SK-N-SH (cell line): ENCODE data around the gene SIDT2. TPM values are rescaled to one million over a fixed set of nuclear protein-coding genes. Genes with fewer than 3 reads are reported as not detected.

Experiments used
- CTCF ChIA-PET: fragments of 300-600, 350-600 bp; formaldehyde crosslinking; extraction: SDS; loops from one replicate; lab custom pipeline; 2021; lab: Yijun Ruan, JAX
- POLR2A ChIA-PET: fragments of 350-600 bp; sonication (Branson Sonifier 250); formaldehyde crosslinking; extraction: SDS; loops from one replicate; lab custom pipeline; 2020; ENCODE audit warnings: antibody characterized with exemption, inconsistent platforms; lab: Yijun Ruan, JAX
- DNase-seq: peaks from one replicate; pipeline ENCODE4 v3.0.0; 2012
- H2AFZ ChIP-seq: fragments of 200-600 bp; sonication (generic); 2 replicates; pipeline ENCODE4 v1.8.1; 2016; ENCODE audit warnings: antibody characterized with exemption, mild to moderate bottlenecking, low read depth
- H3F3A ChIP-seq: fragments of 200-600 bp; sonication (generic); replicated peaks from 2 replicates; pipeline ENCODE3; 2016; ENCODE audit warnings: antibody characterized with exemption, mild to moderate bottlenecking; ENCODE audit not compliant: insufficient read depth
- H3K27ac ChIP-seq, 2 experiments: fragments of 200-500 bp in 1 of 2; fragments of 200-600 bp in 1 of 2; sonication (Bioruptor generic) in 1 of 2; sonication (generic), shearing (Covaris generic) in 1 of 2; 2 replicates each; pipeline versions ENCODE4 v1.5.1 to v1.6.1; 2014 to 2016; ENCODE audit warnings: low read depth in 2 of 2, inconsistent platforms in 1 of 2, low read length in 1 of 2, mild to moderate bottlenecking in 1 of 2, mixed read lengths in 1 of 2
- H3K27me3 ChIP-seq: fragments of 200-600 bp; sonication (generic), shearing (Covaris generic); 2 replicates; pipeline ENCODE4 v1.6.1; 2016; ENCODE audit warnings: mixed run types; ENCODE audit not compliant: insufficient read depth
- H3K36me3 ChIP-seq, 2 experiments: fragments of 200-500 bp in 1 of 2; fragments of 200-600 bp in 1 of 2; sonication (Bioruptor generic) in 1 of 2; sonication (generic) in 1 of 2; replicated peaks in 1 of 2; 2 replicates each; pipeline versions ENCODE3 to v1.5.1; 2014 to 2016; ENCODE audit warnings: low read length in 1 of 2, mild to moderate bottlenecking in 1 of 2; ENCODE audit not compliant: insufficient read depth in 2 of 2, control insufficient read depth in 1 of 2
- H3K4me1 ChIP-seq, 2 experiments: fragments of 200-500 bp in 1 of 2; fragments of 200-600 bp in 1 of 2; sonication (Bioruptor generic) in 1 of 2; sonication (generic), shearing (Covaris generic) in 1 of 2; 2 replicates each; pipeline versions ENCODE4 v1.5.1 to v1.6.1; 2014 to 2016; ENCODE audit warnings: low read depth in 1 of 2, low read length in 1 of 2, mixed run types in 1 of 2; ENCODE audit not compliant: insufficient read depth in 2 of 2, control insufficient read depth in 1 of 2
- H3K4me2 ChIP-seq: fragments of 200-600 bp; sonication (generic), shearing (Covaris generic); 2 replicates; pipeline ENCODE4 v1.6.1; 2017; ENCODE audit warnings: mixed run types
- H3K4me3 ChIP-seq, 2 experiments: fragments of 200-500 bp in 1 of 2; fragments of 200-600 bp in 1 of 2; sonication (Bioruptor generic) in 1 of 2; sonication (generic), shearing (Covaris generic) in 1 of 2; 2 replicates each; pipeline versions ENCODE4 v1.5.1 to v1.8.1; 2014 to 2016; ENCODE audit warnings: low read depth in 2 of 2, inconsistent platforms in 1 of 2, low read length in 1 of 2, mild to moderate bottlenecking in 1 of 2, mixed read lengths in 1 of 2, moderate library complexity in 1 of 2
- H3K79me2 ChIP-seq: fragments of 200-600 bp; sonication (generic); 2 replicates; pipeline ENCODE4 v1.8.1; 2017; ENCODE audit warnings: mild to moderate bottlenecking; ENCODE audit not compliant: insufficient read depth
- H3K9ac ChIP-seq: fragments of 200-600 bp; sonication (generic); 2 replicates; pipeline ENCODE4 v1.6.1; 2017; ENCODE audit warnings: mixed run types
- H3K9me2 ChIP-seq: fragments of 200-600 bp; sonication (generic); 2 replicates; pipeline ENCODE4 v1.6.1; 2017; ENCODE audit warnings: mixed run types
- H3K9me3 ChIP-seq: fragments of 200-600 bp; sonication (generic); 2 replicates; pipeline ENCODE4 v1.6.1; 2017; ENCODE audit warnings: mixed run types, mild to moderate bottlenecking, moderate library complexity
- H4K20me1 ChIP-seq: fragments of 200-600 bp; sonication (generic); 2 replicates; pipeline ENCODE4 v1.6.1; 2017; ENCODE audit warnings: mild to moderate bottlenecking, mixed run types; ENCODE audit not compliant: insufficient read depth
- CTCF ChIP-seq: fragments of 200-600 bp; sonication (generic); IDR thresholded peaks from 2 replicates; pipeline ENCODE4 v1.6.1; 2017; ENCODE audit warnings: antibody characterized with exemption, mild to moderate bottlenecking, moderate library complexity
- ELF1 ChIP-seq: IDR thresholded peaks from 2 replicates; pipeline ENCODE4 v1.4.0; 2012
- IRF3 ChIP-seq: fragments of 150-350 bp; IDR thresholded peaks from 2 replicates; pipeline ENCODE4 v1.6.1; 2016; ENCODE audit warnings: mild to moderate bottlenecking, low read depth, low read length
- JUND ChIP-seq: IDR thresholded peaks from 2 replicates; pipeline ENCODE4 v1.4.0; 2012
- MAX ChIP-seq: IDR thresholded peaks from 2 replicates; pipeline ENCODE4 v1.4.0; 2012; ENCODE audit warnings: low read depth
- NFIC ChIP-seq: IDR thresholded peaks from 2 replicates; pipeline ENCODE4 v1.4.0; 2012; ENCODE audit warnings: borderline replicate concordance
- RAD21 ChIP-seq: IDR thresholded peaks from 2 replicates; pipeline ENCODE4 v1.6.1; 2012; ENCODE audit warnings: mild to moderate bottlenecking, low read length
- RFX5 ChIP-seq: IDR thresholded peaks from 2 replicates; pipeline ENCODE4 v1.6.1; 2012; ENCODE audit warnings: mild to moderate bottlenecking, improper control_type of control experiment, low read length
- RXRA ChIP-seq: IDR thresholded peaks from 2 replicates; pipeline ENCODE4 v1.4.0; 2012; ENCODE audit warnings: low read depth, mild to moderate bottlenecking, borderline replicate concordance
- TAF1 ChIP-seq: IDR thresholded peaks from 2 replicates; pipeline ENCODE4 v1.6.1; 2012; ENCODE audit warnings: low read depth, mild to moderate bottlenecking, low read length, moderate library complexity, borderline replicate concordance
- TCF12 ChIP-seq: IDR thresholded peaks from 2 replicates; pipeline ENCODE4 v1.4.0; 2012
- TEAD4 ChIP-seq: IDR thresholded peaks from 2 replicates; pipeline ENCODE4 v1.4.0; 2012; ENCODE audit warnings: mild to moderate bottlenecking, borderline replicate concordance; ENCODE audit not compliant: insufficient read depth
- USF2 ChIP-seq: fragments of 150-350 bp; IDR thresholded peaks from 2 replicates; pipeline ENCODE4 v1.6.1; 2017; ENCODE audit warnings: antibody characterized with exemption, low read length, low read depth, borderline replicate concordance
- YY1 ChIP-seq: IDR thresholded peaks from 2 replicates; pipeline ENCODE4 v1.4.0; 2012; ENCODE audit warnings: low read depth, mild to moderate bottlenecking
- ZBTB33 ChIP-seq: IDR thresholded peaks from 2 replicates; pipeline ENCODE4 v1.4.0; 2012; ENCODE audit warnings: low read depth, borderline replicate concordance
- WGBS: methylation state at CpG from one replicate; pipeline ENCODE4 v1.1.6; 2017; ENCODE audit warnings: low lambda C conversion rate; 5-methylcytosine and 5-hydroxymethylcytosine counted together
- polyA plus RNA-seq, 3 experiments: library from polyadenylated mRNA; depleted of rRNA; stranded (reverse); fragments of >200 nt; gene quantifications; 2 replicates each; pipeline ENCODE4 v1.2.3, GENCODE V29; 2012

The SIDT2 gene
- polyA plus RNA-seq, 1 of the 3 experiments (the other 2 are of a cell fraction), result 17.5 TPM

GRCh38 chr11:117175781-117176180 lies 2.8 kb upstream of the SIDT2 start:
- WGBS, result 93% methylated on average over 5 of the region's 5 CpGs
- H3K9ac ChIP-seq, result no peak overlapping the region
- no peak overlapping the region for H3K4me2 ChIP-seq
- no peaks in the 10 kb centered on the region for H3K9me3 ChIP-seq
- ChIA-PET CTCF (interaction anchor here (0.9 to 1.0 kb wide), 2 partner anchors 24 to 51 kb away, joined by 3 to 5 read pairs; no protein-coding TSS in a partner anchor), POLR2A (no interaction called here)
- no peak overlapping the region for H2AFZ ChIP-seq
- H3K79me2 ChIP-seq, result peaks cover 11% of the 10 kb centered on the region; the same call in 1 of the 2 replicates
- no peak for DNase-seq
- no peak for TF ChIP-seq USF2
- no peak for TF ChIP-seq RXRA
- TF ChIP-seq MAX, result no peak
- TF ChIP-seq TEAD4, result no peak
- no peak for TF ChIP-seq JUND
- TF ChIP-seq ELF1, result no peak
- no peak for TF ChIP-seq RFX5
- no peak for TF ChIP-seq NFIC
- TF ChIP-seq TAF1, result no peak
- no peak for TF ChIP-seq TCF12
- TF ChIP-seq RAD21, result no peak
- H3F3A ChIP-seq, result peaks cover 28% of the 10 kb centered on the region
- no peaks in the 10 kb centered on the region for H3K9me2 ChIP-seq
- no peaks in the 10 kb centered on the region for H3K27me3 ChIP-seq
- H3K27ac ChIP-seq, result no peak overlapping the region
- H4K20me1 ChIP-seq, result no peaks in the 10 kb centered on the region
- H3K4me3 ChIP-seq, result no peak overlapping the region
- peaks cover 3 to 12% of the 10 kb centered on the region in 2 experiments for H3K36me3 ChIP-seq
- peaks cover 10 to 26% of the 10 kb centered on the region in 2 experiments; a peak in 2 of 4 replicates for H3K4me1 ChIP-seq

GRCh38 chr11:117176186-117176585 lies 2.4 kb upstream of the SIDT2 start:
- Histone ChIP-seq H3K9me2 (no peaks in the 10 kb centered on the region), H2AFZ (no peak overlapping the region), H3K4me3 (no peak overlapping the region), H3K4me2 (no peak overlapping the region), H3K27me3 (no peaks in the 10 kb centered on the region), H4K20me1 (no peaks in the 10 kb centered on the region), H3K36me3 (peaks cover 0 to 8% of the 10 kb centered on the region in 2 experiments), H3K9ac (no peak overlapping the region), H3K4me1 (peaks cover 10 to 30% of the 10 kb centered on the region in 2 experiments; a peak in 2 of 4 replicates), H3K9me3 (no peaks in the 10 kb centered on the region), H3F3A (peaks cover 28% of the 10 kb centered on the region), H3K79me2 (peaks cover 11% of the 10 kb centered on the region; the same call in 1 of the 2 replicates), H3K27ac (no peak overlapping the region)
- TF ChIP-seq YY1, result no peak
- no peak for TF ChIP-seq IRF3
- TF ChIP-seq TAF1, result no peak
- TF ChIP-seq ZBTB33, result no peak
- TF ChIP-seq CTCF, result no peak
- DNase-seq, result no peak
- CTCF ChIA-PET, result interaction anchor here (1.0 kb wide), 1 partner anchor 50 kb away, joined by 5 read pairs; no protein-coding TSS in a partner anchor
- POLR2A ChIA-PET, result no interaction called here
- WGBS, result 64% methylated on average over 1 of the region's 1 CpG
